Endothelial cell of umbilical vein (primary cell): ENCODE measurements around the gene HIP1. TPM values are rescaled to one million over a fixed set of nuclear protein-coding genes. Genes with fewer than 3 reads are reported as not detected.

Experiments used
- BruUV-seq: library from RNA; stranded (reverse); fragments of 400-500 nt; replicated peaks from 2 replicates; lab custom pipeline; 2021; lab: Mats Ljungman, UMichigan
- CTCF ChIA-PET: fragments of 300-600, 350-600 bp; sonication (Branson Sonifier 250); formaldehyde crosslinking; loops from one replicate; lab custom pipeline; 2021; ENCODE audit warnings: antibody characterized with exemption, inconsistent platforms; lab: Charles Lee
- POLR2A ChIA-PET: fragments of 300-600, 350-600 bp; sonication (Branson Sonifier 250); formaldehyde crosslinking; loops from one replicate; lab custom pipeline; 2021; ENCODE audit warnings: antibody characterized with exemption, inconsistent platforms; lab: Charles Lee
- DNase-seq: peaks from one replicate; pipeline ENCODE4 v3.0.0-alpha.2; 2011; ENCODE audit warnings: low read depth, low spot score
- FAIRE-seq: peaks from 2 replicates; lab custom pipeline; 2011; peaks lifted over from hg19 to GRCh38; lab: Jason Lieb, UNC
- H2AFZ ChIP-seq: 2 replicates; pipeline ENCODE4 v1.6.0; 2012; ENCODE audit warnings: low read depth, low read length, control low read depth, inconsistent platforms
- H3K27ac ChIP-seq: 2 replicates; pipeline ENCODE4 v1.5.1; 2011; ENCODE audit warnings: low read depth, mild to moderate bottlenecking, control low read depth, low read length, moderate library complexity; ENCODE audit not compliant: insufficient read depth
- H3K27me3 ChIP-seq, 2 experiments: 2 replicates each; pipeline versions ENCODE4 v1.6.0 to v1.6.1; 2011; ENCODE audit warnings: low read length in 2 of 2, mixed read lengths in 1 of 2; ENCODE audit not compliant: control insufficient read depth in 2 of 2, insufficient read depth in 2 of 2
- H3K36me3 ChIP-seq, 2 experiments: 2 replicates in 1 of 2; 3 replicates in 1 of 2; pipeline ENCODE4 v1.5.1; 2011; ENCODE audit warnings: low read length in 2 of 2, mild to moderate bottlenecking in 1 of 2, moderate library complexity in 1 of 2; ENCODE audit not compliant: control insufficient read depth in 2 of 2, insufficient read depth in 2 of 2; ENCODE audit errors: extremely low read depth in 1 of 2
- H3K4me1 ChIP-seq: 3 replicates; pipeline ENCODE4 v1.5.1; 2011; ENCODE audit warnings: mild to moderate bottlenecking, low read length; ENCODE audit not compliant: control insufficient read depth, insufficient read depth; ENCODE audit errors: extremely low read depth
- H3K4me2 ChIP-seq: 2 replicates; pipeline ENCODE4 v1.6.1; 2011; ENCODE audit warnings: low read length, control low read depth, mixed read lengths; ENCODE audit not compliant: insufficient read depth
- H3K4me3 ChIP-seq, 3 experiments: fragments of 200-600 bp in 1 of 3; sonication (generic), shearing (Covaris generic) in 1 of 3; replicated peaks in 1 of 3; 2 replicates each; pipeline ENCODE4 v1.5.1; 2011 to 2016; ENCODE audit warnings: control low read depth in 3 of 3, low read length in 3 of 3, mild to moderate bottlenecking in 2 of 3, inconsistent platforms in 1 of 3, low read depth in 1 of 3, moderate library complexity in 1 of 3; ENCODE audit not compliant: insufficient read depth in 1 of 3
- H3K79me2 ChIP-seq: 2 replicates; pipeline ENCODE4 v1.6.0; 2012; ENCODE audit warnings: low read length, inconsistent platforms; ENCODE audit not compliant: control insufficient read depth, insufficient read depth
- H3K9ac ChIP-seq: replicated peaks from 2 replicates; pipeline ENCODE3; 2011; ENCODE audit warnings: low read length, control low read depth; ENCODE audit not compliant: insufficient read depth; ENCODE audit errors: extremely low read depth
- H3K9me1 ChIP-seq: replicated peaks from 3 replicates; pipeline ENCODE4 v1.6.0; 2011; ENCODE audit warnings: mild to moderate bottlenecking, low read length; ENCODE audit not compliant: control insufficient read depth, insufficient read depth; ENCODE audit errors: extremely low read depth
- H3K9me3 ChIP-seq: replicated peaks from 2 replicates; pipeline ENCODE4 v1.5.1; 2012; ENCODE audit warnings: low read length, inconsistent platforms; ENCODE audit not compliant: control insufficient read depth, insufficient read depth
- H4K20me1 ChIP-seq: replicated peaks from 2 replicates; pipeline ENCODE3; 2011; ENCODE audit warnings: mild to moderate bottlenecking, low read length; ENCODE audit not compliant: control insufficient read depth, insufficient read depth; ENCODE audit errors: extremely low read depth
- EZH2 ChIP-seq: IDR thresholded peaks from 2 replicates; pipeline ENCODE4 v1.6.1; 2012; ENCODE audit warnings: borderline replicate concordance, low read depth, mild to moderate bottlenecking, moderate library complexity, low read length, inconsistent platforms; ENCODE audit not compliant: severe bottlenecking
- FOS ChIP-seq: IDR thresholded peaks from 2 replicates; pipeline ENCODE4 v1.6.1; 2011; ENCODE audit warnings: mild to moderate bottlenecking, low read length, moderate library complexity, borderline replicate concordance; ENCODE audit not compliant: insufficient read depth
- GATA2 ChIP-seq: IDR thresholded peaks from 2 replicates; pipeline ENCODE4 v1.7.0; 2011; ENCODE audit warnings: low read depth, mild to moderate bottlenecking, moderate library complexity, mixed read lengths, low read length; ENCODE audit not compliant: insufficient read length, insufficient read depth
- JUN ChIP-seq: IDR thresholded peaks from 2 replicates; pipeline ENCODE4 v1.6.1; 2011; ENCODE audit warnings: borderline replicate concordance, low read depth; ENCODE audit not compliant: insufficient read length, insufficient read depth
- MYC ChIP-seq: IDR thresholded peaks from one replicate; pipeline ENCODE4 v1.6.1; 2011; ENCODE audit warnings: mild to moderate bottlenecking, low read depth, low read length
- POLR2A ChIP-seq: IDR thresholded peaks from 2 replicates; pipeline ENCODE4 v1.6.1; 2012; ENCODE audit warnings: low read depth, mild to moderate bottlenecking, control low read depth, low read length
- POLR2AphosphoS5 ChIP-seq: IDR thresholded peaks from 2 replicates; pipeline ENCODE4 v1.6.1; 2012; ENCODE audit warnings: low read depth, mild to moderate bottlenecking, control low read depth, low read length, moderate library complexity; ENCODE audit not compliant: insufficient read depth
- dilution Hi-C: fragments of 300-500 bp; cut with MboI; formaldehyde crosslinking; loops from one replicate; pipeline ENCODE4 v1.15.0; 2019; ENCODE audit warnings: low sequenced_read_pairs; ENCODE audit not compliant: extremely low pct_ligation_motif_present
- intact Hi-C: fragments of 100-400 bp; cut with micrococcal nuclease; formaldehyde crosslinking; loops from one replicate; pipeline ENCODE4 v1.10.0; 2022
- polyA plus RNA-seq, 4 experiments: library from polyadenylated mRNA; depleted of rRNA in 3 of 4; stranded (reverse) in 3 of 4; unstranded in 1 of 4; fragments of >200 nt; gene quantifications; 2 replicates each; pipeline versions ENCODE4 v1.2.1 to v1.2.3, GENCODE V29; 2011 to 2012; ENCODE audit warnings: missing spikeins in 1 of 4
- total RNA-seq: library from RNA; stranded (reverse); gene quantifications from 2 replicates; pipeline ENCODE4 v1.2.3, GENCODE V29; 2021
- TF ChIP-seq, protein P1 (sequence below), 2 donors: IDR thresholded peaks; 1 replicate in 1 of 2; 2 replicates in 1 of 2; pipeline ENCODE4 v1.5.1; 2011; ENCODE audit warnings: low read length in 2 of 2, mild to moderate bottlenecking in 2 of 2, moderate library complexity in 2 of 2, control low read depth in 1 of 2, inconsistent platforms in 1 of 2, low read depth in 1 of 2; ENCODE audit not compliant: insufficient read depth in 1 of 2; ENCODE audit errors: extremely low read depth in 1 of 2
- TF ChIP-seq, protein P2 (sequence below): IDR thresholded peaks from 2 replicates; pipeline ENCODE4 v1.6.1; 2011; ENCODE audit not compliant: insufficient read depth, insufficient read length

Gene HIP1
- total and polyA plus RNA-seq, 2 donors (not counting 3 experiments of a cell fraction or from before 2014, with no cell fraction given), result 23.7 to 47.6 TPM

DNA sequence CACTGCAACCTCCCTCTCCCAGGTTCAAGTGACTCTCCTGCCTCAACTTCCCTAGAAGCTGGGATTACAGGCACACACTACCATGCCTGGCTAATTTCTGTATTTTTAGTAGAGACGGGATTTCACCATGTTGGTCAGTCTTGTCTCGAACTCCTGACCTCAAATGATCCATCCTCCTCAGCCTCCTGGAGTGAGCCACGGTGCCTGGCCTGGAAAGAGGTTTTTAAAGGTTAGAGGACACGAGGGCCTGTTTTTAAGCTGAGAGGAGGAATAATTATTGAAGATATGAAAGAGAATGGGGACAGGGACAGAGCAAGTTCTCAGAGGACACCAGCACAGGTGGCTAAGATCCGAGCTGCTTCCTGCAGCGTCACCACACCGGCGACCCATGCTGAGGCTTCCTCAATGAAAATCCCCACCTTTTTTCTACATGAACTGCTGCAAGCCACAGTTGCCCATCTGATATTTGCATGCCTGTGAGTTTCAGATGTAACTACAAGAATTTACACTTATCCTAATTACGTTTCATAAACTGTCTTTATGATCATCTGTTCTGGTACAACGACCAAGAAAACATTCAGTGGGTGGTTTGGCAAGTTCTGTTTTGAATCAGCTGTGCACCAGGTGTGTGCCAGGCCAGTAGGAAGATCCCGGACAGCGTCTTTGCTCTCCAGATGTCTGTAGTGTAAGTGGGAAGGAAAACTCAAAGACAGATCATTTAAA lies 76.0 kb downstream of the HIP1 start:
- H3K4me1 ChIP-seq, result peaks cover under 1% of the 10 kb centered on the region
- no peaks in the 10 kb centered on the region for H4K20me1 ChIP-seq
- no peaks in the 10 kb centered on the region for H3K79me2 ChIP-seq
- H3K4me2 ChIP-seq, result no peak overlapping the region
- TF ChIP-seq EZH2 (no peak), MYC (no peak), FOS (no peak), GATA2 (no peak), JUN (no peak), POLR2A (no peak), POLR2AphosphoS5 (no peak)
- TF ChIP-seq, protein P1, sequence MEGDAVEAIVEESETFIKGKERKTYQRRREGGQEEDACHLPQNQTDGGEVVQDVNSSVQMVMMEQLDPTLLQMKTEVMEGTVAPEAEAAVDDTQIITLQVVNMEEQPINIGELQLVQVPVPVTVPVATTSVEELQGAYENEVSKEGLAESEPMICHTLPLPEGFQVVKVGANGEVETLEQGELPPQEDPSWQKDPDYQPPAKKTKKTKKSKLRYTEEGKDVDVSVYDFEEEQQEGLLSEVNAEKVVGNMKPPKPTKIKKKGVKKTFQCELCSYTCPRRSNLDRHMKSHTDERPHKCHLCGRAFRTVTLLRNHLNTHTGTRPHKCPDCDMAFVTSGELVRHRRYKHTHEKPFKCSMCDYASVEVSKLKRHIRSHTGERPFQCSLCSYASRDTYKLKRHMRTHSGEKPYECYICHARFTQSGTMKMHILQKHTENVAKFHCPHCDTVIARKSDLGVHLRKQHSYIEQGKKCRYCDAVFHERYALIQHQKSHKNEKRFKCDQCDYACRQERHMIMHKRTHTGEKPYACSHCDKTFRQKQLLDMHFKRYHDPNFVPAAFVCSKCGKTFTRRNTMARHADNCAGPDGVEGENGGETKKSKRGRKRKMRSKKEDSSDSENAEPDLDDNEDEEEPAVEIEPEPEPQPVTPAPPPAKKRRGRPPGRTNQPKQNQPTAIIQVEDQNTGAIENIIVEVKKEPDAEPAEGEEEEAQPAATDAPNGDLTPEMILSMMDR (IDR thresholded peaks at IDR 0.05; ENCODE audit: extremely low read depth in 1 of 2, insufficient read depth in 1 of 2, low read depth in 1 of 2, low read length in 2 of 2), result no peak
- TF ChIP-seq, protein P2, sequence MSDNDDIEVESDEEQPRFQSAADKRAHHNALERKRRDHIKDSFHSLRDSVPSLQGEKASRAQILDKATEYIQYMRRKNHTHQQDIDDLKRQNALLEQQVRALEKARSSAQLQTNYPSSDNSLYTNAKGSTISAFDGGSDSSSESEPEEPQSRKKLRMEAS, result no peak
- H3K9me3 ChIP-seq, result no peaks in the 10 kb centered on the region
- no peak overlapping the region for H3K4me3 ChIP-seq
- no peak for FAIRE-seq
- no peak overlapping the region for H2AFZ ChIP-seq
- H3K27ac ChIP-seq, result no peak overlapping the region
- H3K36me3 ChIP-seq, result no peaks in the 10 kb centered on the region
- no peaks in the 10 kb centered on the region for H3K9me1 ChIP-seq
- no TSS peak for BruUV-seq
- no peak for DNase-seq
- no peaks in the 10 kb centered on the region for H3K27me3 ChIP-seq
- dilution Hi-C loops (no loop called here), intact Hi-C loops (loop anchor here (1.0 kb wide), 1 partner anchor 20 kb away; no protein-coding TSS in a partner anchor)
- no peak overlapping the region for H3K9ac ChIP-seq
- ChIA-PET POLR2A (no interaction called here), CTCF (interaction anchor here (0.8 to 1.6 kb wide), 2 partner anchors 8 to 100 kb away, joined by 3 read pairs; no protein-coding TSS in a partner anchor)
